Hepatocyte (in vitro differentiated cells): ENCODE results near the gene OR14C36. TPM values are rescaled to one million over a fixed set of nuclear protein-coding genes. Genes with fewer than 3 reads are reported as not detected.

Source experiments
- DNase-seq: peaks from one replicate; pipeline ENCODE4 v3.0.0-alpha.2; 2016; ENCODE audit warnings: low spot score
- H2AFZ ChIP-seq: fragments of 200-600 bp; sonication (generic); 2 replicates; pipeline ENCODE4 v1.6.0; 2016; ENCODE audit warnings: antibody characterized with exemption, mild to moderate bottlenecking
- H3K27ac ChIP-seq: fragments of 200-600 bp; sonication (generic); 2 replicates; pipeline ENCODE4 v1.5.1; 2016; ENCODE audit warnings: mild to moderate bottlenecking
- H3K27me3 ChIP-seq: fragments of 200-600 bp; sonication (generic); 2 replicates; pipeline ENCODE4 v1.6.1; 2016
- H3K36me3 ChIP-seq: fragments of 200-600 bp; sonication (generic); replicated peaks from 2 replicates; pipeline ENCODE4 v1.5.1; 2016; ENCODE audit warnings: low read depth; ENCODE audit not compliant: insufficient read depth
- H3K4me1 ChIP-seq: fragments of 200-600 bp; sonication (generic); 2 replicates; pipeline ENCODE4 v1.5.1; 2016; ENCODE audit warnings: mild to moderate bottlenecking, moderate library complexity; ENCODE audit not compliant: insufficient read depth
- H3K4me2 ChIP-seq: fragments of 200-600 bp; sonication (generic); 2 replicates; pipeline ENCODE4 v1.6.0; 2016
- H3K4me3 ChIP-seq: fragments of 200-600 bp; sonication (generic); 2 replicates; pipeline ENCODE4 v1.5.1; 2016; ENCODE audit warnings: mild to moderate bottlenecking
- H3K79me2 ChIP-seq: fragments of 200-600 bp; sonication (generic); 2 replicates; pipeline ENCODE4 v1.6.0; 2017; ENCODE audit warnings: mild to moderate bottlenecking
- H3K9me2 ChIP-seq: fragments of 200-600 bp; sonication (generic); replicated peaks from 2 replicates; pipeline ENCODE4 v1.6.0; 2017; ENCODE audit warnings: mild to moderate bottlenecking; ENCODE audit not compliant: insufficient read depth
- H3K9me3 ChIP-seq: fragments of 200-600 bp; sonication (generic); 2 replicates; pipeline ENCODE4 v1.5.1; 2016; ENCODE audit warnings: low read depth, mild to moderate bottlenecking
- H4K20me1 ChIP-seq: fragments of 200-600 bp; sonication (generic); 2 replicates; pipeline ENCODE4 v1.6.0; 2016; ENCODE audit warnings: mild to moderate bottlenecking; ENCODE audit not compliant: insufficient read depth, poor library complexity, severe bottlenecking
- EZH2 ChIP-seq: fragments of 200-600 bp; sonication (generic); IDR thresholded peaks from 2 replicates; pipeline ENCODE4 v1.6.1; 2016; ENCODE audit warnings: antibody characterized with exemption, mild to moderate bottlenecking, borderline replicate concordance
- EZH2phosphoT487 ChIP-seq: fragments of 200-600 bp; sonication (generic); IDR thresholded peaks from one replicate; pipeline ENCODE4 v1.6.1; 2018; ENCODE audit warnings: antibody characterized with exemption, mild to moderate bottlenecking, low read depth, moderate library complexity; ENCODE audit not compliant: unreplicated experiment, severe bottlenecking
- WGBS: methylation state at CpG from one replicate; pipeline ENCODE4 v1.1.6; 2016; ENCODE audit warnings: low lambda C conversion rate; ENCODE audit errors: missing lambda C conversion rate; 5-methylcytosine and 5-hydroxymethylcytosine counted together
- polyA plus RNA-seq: library from polyadenylated mRNA; unstranded; fragments of >200 nt; fragmentation: Nextera tagmentation; extraction: Ambion mirVana; gene quantifications from 2 replicates; pipeline ENCODE4 v1.2.1, GENCODE V29; 2016
- total RNA-seq: library from RNA; depleted of rRNA; stranded (reverse); fragments of >200 nt; gene quantifications from 2 replicates; pipeline ENCODE4 v1.2.3, GENCODE V29; 2014
- TF ChIP-seq, protein P1 (sequence below): fragments of 200-600 bp; sonication (generic); IDR thresholded peaks from 2 replicates; pipeline ENCODE4 v1.5.1; 2016; ENCODE audit warnings: antibody characterized with exemption, mild to moderate bottlenecking; ENCODE audit not compliant: poor library complexity

Gene OR14C36
- total and polyA plus RNA-seq, 2 experiments from 2014 or later = not detected

DNA sequence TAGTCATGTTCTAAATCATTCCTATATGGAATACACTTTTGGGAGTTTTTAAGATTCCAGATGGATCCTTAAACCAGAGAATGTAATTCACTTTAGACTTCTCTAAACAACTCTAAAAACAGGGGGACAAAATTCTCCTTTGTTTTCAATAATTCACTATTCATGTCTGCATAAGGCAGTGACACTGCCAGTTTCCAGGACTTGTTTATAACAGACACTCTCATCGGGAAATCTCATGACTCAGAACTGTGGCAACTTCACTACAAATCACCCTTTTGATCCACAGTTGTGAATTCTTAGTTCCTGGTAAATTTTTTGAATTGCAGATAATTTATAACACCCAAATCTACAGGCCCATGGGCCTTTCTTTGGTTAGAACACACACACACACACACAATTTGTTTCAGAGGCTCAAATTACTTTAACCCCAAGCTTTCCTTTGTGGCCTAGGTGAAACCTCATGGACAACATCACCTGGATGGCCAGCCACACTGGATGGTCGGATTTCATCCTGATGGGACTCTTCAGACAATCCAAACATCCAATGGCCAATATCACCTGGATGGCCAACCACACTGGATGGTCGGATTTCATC is 12.6 kb downstream of the OR14C36 start, which contains the start of gene OR2T4:
Gene OR2T4 (plus strand): TSS at position 545 of the 595 bp plus-strand sequence. CDS start 0 bp downstream, at position 545.
- Histone ChIP-seq H3K9me2 (no peaks in the 10 kb centered on the region), H3K9me3 (no peaks in the 10 kb centered on the region), H3K36me3 (no peaks in the 10 kb centered on the region), H3K79me2 (no peaks in the 10 kb centered on the region), H3K4me3 (no peak within 1 kb of the TSS), H4K20me1 (no peaks in the 10 kb centered on the region), H2AFZ (no peak within 1 kb of the TSS), H3K4me1 (no peaks in the 10 kb centered on the region), H3K27me3 (no peaks in the 10 kb centered on the region), H3K27ac (no peak within 1 kb of the TSS), H3K4me2 (no peak within 1 kb of the TSS)
- TF ChIP-seq EZH2 = no peak
- TF ChIP-seq EZH2phosphoT487 = no peak
- TF ChIP-seq, protein P1, sequence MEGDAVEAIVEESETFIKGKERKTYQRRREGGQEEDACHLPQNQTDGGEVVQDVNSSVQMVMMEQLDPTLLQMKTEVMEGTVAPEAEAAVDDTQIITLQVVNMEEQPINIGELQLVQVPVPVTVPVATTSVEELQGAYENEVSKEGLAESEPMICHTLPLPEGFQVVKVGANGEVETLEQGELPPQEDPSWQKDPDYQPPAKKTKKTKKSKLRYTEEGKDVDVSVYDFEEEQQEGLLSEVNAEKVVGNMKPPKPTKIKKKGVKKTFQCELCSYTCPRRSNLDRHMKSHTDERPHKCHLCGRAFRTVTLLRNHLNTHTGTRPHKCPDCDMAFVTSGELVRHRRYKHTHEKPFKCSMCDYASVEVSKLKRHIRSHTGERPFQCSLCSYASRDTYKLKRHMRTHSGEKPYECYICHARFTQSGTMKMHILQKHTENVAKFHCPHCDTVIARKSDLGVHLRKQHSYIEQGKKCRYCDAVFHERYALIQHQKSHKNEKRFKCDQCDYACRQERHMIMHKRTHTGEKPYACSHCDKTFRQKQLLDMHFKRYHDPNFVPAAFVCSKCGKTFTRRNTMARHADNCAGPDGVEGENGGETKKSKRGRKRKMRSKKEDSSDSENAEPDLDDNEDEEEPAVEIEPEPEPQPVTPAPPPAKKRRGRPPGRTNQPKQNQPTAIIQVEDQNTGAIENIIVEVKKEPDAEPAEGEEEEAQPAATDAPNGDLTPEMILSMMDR = no peak
- no peak for DNase-seq
- 21% methylated on average over 3 of the region's 3 CpGs for WGBS

DNA sequence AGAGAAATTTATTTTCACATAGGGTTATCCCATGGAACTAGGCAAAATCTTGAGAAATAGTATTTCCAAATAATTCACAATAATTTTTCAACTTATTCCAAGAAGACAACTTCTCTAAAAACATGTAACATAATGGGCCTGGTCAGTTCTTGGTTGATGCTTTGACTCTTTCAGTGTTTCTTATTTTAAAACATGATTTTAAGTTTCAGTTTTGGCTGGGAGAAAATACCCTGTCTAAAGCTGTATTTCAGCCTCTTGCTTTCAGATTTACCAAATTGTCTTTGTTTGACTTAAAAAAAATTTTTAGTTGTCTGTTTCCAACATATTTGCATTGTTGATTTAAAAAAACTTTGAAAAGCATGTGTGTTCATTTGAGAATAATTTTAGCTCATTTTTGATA is 18.0 kb downstream of the OR14C36 start:
- Histone ChIP-seq H3K4me3 (no peak overlapping the region), H3K27me3 (no peaks in the 10 kb centered on the region), H3K36me3 (no peaks in the 10 kb centered on the region), H3K79me2 (no peaks in the 10 kb centered on the region), H3K27ac (no peak overlapping the region), H4K20me1 (no peaks in the 10 kb centered on the region), H2AFZ (no peak overlapping the region), H3K4me2 (no peak overlapping the region), H3K9me3 (peaks cover 3% of the 10 kb centered on the region), H3K4me1 (no peaks in the 10 kb centered on the region), H3K9me2 (no peaks in the 10 kb centered on the region)
- TF ChIP-seq, protein P1 = no peak
- TF ChIP-seq EZH2phosphoT487 (no peak), EZH2 (no peak)
- DNase-seq = no peak

DNA sequence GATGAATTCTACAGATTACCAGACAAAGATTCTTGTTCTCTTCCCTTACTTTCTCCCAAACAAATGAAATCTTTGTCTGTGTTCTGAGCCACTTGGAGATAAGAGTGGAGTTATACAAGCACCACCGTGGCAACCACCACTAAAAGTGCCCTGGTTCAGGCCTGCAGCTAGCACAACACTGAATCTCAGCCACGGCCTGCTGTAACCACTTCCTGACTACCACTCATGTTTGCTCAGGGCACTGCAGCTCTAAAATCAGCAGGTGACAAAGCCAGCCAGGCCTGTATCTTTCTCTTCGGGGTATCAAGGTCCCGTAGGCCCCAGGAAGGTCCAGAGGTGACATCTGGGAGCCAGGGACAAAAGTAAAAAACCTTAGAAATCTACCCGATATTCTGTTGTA is 23.8 kb downstream of the OR14C36 start:
- Histone ChIP-seq H3K9me2 (no peaks in the 10 kb centered on the region), H3K27ac (no peak overlapping the region), H3K36me3 (no peaks in the 10 kb centered on the region), H3K79me2 (no peaks in the 10 kb centered on the region), H3K4me1 (no peaks in the 10 kb centered on the region), H3K27me3 (no peaks in the 10 kb centered on the region), H3K4me2 (no peak overlapping the region), H2AFZ (no peak overlapping the region), H3K9me3 (peaks cover 3% of the 10 kb centered on the region), H3K4me3 (no peak overlapping the region), H4K20me1 (no peaks in the 10 kb centered on the region)
- DNase-seq = no peak
- WGBS = 63% methylated on average over 5 of the region's 5 CpGs
- TF ChIP-seq EZH2 = no peak
- no peak for TF ChIP-seq EZH2phosphoT487
- TF ChIP-seq, protein P1 = no peak

- TF ChIP-seq EZH2phosphoT487 (no peak), EZH2 (no peak)
- TF ChIP-seq, protein P1 = no peak
- H3K36me3 ChIP-seq = no peaks in the 10 kb centered on the region
- H3K27me3 ChIP-seq = no peaks in the 10 kb centered on the region
- H3K4me1 ChIP-seq = no peaks in the 10 kb centered on the region
- no peak overlapping the region for H3K4me3 ChIP-seq
- H3K9me3 ChIP-seq = peaks cover 3% of the 10 kb centered on the region
- no peak overlapping the region for H3K27ac ChIP-seq
- H3K9me2 ChIP-seq = no peaks in the 10 kb centered on the region
- DNase-seq = no peak
- H4K20me1 ChIP-seq = no peaks in the 10 kb centered on the region
- H3K4me2 ChIP-seq = no peak overlapping the region
- no peaks in the 10 kb centered on the region for H3K79me2 ChIP-seq
- no peak overlapping the region for H2AFZ ChIP-seq
- WGBS = 66% methylated on average over 4 of the region's 4 CpGs
Observed at GRCh38 chr1:248373761-248374160, 25.2 kb downstream of the OR14C36 start.
